Ovary (tissue), 3 donors: ENCODE data around the gene EDIL3.

ENCODE experiments used
- CTCF ChIP-seq, 3 donors: fragments of 450-650 bp in 2 of 3; fragments of 200-600 bp in 1 of 3; IDR thresholded peaks; one replicate each; pipeline versions ENCODE4 v1.5.1 to v1.8.0; 2016 to 2022; ENCODE audit warnings: antibody characterized with exemption in 3 of 3, mild to moderate bottlenecking in 1 of 3
- POLR2A ChIP-seq: fragments of 450-650 bp; IDR thresholded peaks from one replicate; pipeline ENCODE4 v1.6.1; 2017; ENCODE audit warnings: antibody characterized with exemption, mild to moderate bottlenecking, moderate library complexity
- donor health status: DM: no; HTN: no; CAD: no.

- TF ChIP-seq CTCF (IDR thresholded peaks at IDR 0.05) = no peak
- no peak for TF ChIP-seq POLR2A
Measured at GRCh38 chr5:84249918-84250630, 134.6 kb downstream of the EDIL3 start.
